ENCODE results near the gene GULP1.

Gene GULP1

GRCh38 chr2:188365058-188365641 lies 73.5 kb downstream of the GULP1 start:
- H3K27ac Mint-ChIP-seq = no peak overlapping the region
- ATAC-seq = no peak
- H3K4me3 Mint-ChIP-seq = no peak overlapping the region

GRCh38 chr2:188367164-188367563 lies 75.5 kb downstream of the GULP1 start:
- DNase-seq = no peak

More at GRCh38 chr2:188365058-188365641, 73.5 kb downstream of the GULP1 start:
- DNase-seq = no peak
- no peaks in the 10 kb centered on the region for H3K9me3 Mint-ChIP-seq
- peaks cover 11% of the 10 kb centered on the region for H3K27me3 Mint-ChIP-seq
- H3K4me1 Mint-ChIP-seq = no peaks in the 10 kb centered on the region

GRCh38 chr2:188369365-188369764 lies 77.7 kb downstream of the GULP1 start:
- Mint-ChIP-seq H3K9me3 (no peaks in the 10 kb centered on the region), H3K4me1 (no peaks in the 10 kb centered on the region), H3K27ac (no peak overlapping the region), H3K4me3 (no peak overlapping the region), H3K27me3 (peaks cover 11% of the 10 kb centered on the region)
- DNase-seq (no peak), ATAC-seq (peak; percentile 65)

More at GRCh38 chr2:188367164-188367563, 75.5 kb downstream of the GULP1 start:
- no peak overlapping the region for H3K4me3 Mint-ChIP-seq
- H3K9me3 Mint-ChIP-seq = no peaks in the 10 kb centered on the region
- ATAC-seq = no peak
- H3K27ac Mint-ChIP-seq = no peak overlapping the region
- no peaks in the 10 kb centered on the region for H3K4me1 Mint-ChIP-seq
- H3K27me3 Mint-ChIP-seq = peaks cover 11% of the 10 kb centered on the region

DNA sequence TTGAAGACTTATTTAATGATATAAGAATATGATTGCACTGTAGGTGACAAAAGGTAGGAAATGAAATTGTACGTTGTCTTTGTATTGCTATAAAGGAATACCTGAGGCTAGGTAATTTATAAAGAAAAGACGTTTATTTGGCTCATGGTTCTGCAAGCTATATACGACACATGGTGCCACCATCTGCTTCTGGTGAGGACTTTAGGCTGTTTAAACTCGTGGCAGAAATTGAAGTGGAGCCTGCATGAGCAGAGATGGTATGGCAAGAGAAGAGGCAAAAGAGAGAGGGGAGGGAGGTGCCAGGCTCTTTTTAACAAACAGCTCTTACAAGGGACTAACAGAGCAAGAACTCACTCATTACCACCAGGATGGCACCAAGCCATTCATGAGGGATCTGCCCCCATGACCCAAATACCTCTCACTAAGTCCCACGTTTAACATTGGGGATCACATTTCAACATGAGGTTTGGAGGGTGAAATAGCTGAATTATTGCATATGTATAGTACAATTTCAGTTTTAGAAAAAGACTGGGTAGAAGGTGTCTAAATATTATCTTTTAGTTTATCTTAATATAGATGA lies 86.8 kb downstream of the GULP1 start:
- no peaks in the 10 kb centered on the region for H3K27me3 Mint-ChIP-seq
- ATAC-seq = no peak
- H3K4me1 Mint-ChIP-seq = no peaks in the 10 kb centered on the region
- no peaks in the 10 kb centered on the region for H3K9me3 Mint-ChIP-seq
- no peak for DNase-seq
- H3K27ac Mint-ChIP-seq = peak overlapping the region in 1 of 2 donors; percentile 40
- H3K4me3 Mint-ChIP-seq = no peak overlapping the region

DNA sequence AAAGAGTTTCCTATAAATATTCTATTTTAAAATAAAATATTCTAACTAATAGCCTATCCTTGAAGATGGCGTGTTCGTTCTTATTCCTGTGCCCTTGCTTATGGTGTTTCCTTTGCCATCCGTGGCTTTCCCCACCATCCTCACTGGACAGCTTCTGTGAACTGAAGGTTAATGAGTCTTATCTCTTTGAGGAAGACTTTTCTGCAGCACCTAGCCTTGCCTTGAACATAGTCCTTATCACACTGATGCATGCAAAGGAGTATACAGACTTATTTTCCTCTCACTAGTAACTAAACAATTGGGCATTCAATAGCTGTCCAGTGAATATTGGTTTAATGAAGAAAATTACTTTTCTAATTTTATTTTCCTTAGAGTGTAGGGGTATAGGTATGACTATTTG lies 88.1 kb downstream of the GULP1 start:
- no peak overlapping the region for H3K4me3 Mint-ChIP-seq
- peaks cover 8% of the 10 kb centered on the region for H3K27me3 Mint-ChIP-seq
- H3K4me1 Mint-ChIP-seq = no peaks in the 10 kb centered on the region
- ATAC-seq (no peak), DNase-seq (no peak)
- H3K27ac Mint-ChIP-seq = no peak overlapping the region
- peaks cover 8 to 9% of the 10 kb centered on the region in 2 donors for H3K9me3 Mint-ChIP-seq

DNA sequence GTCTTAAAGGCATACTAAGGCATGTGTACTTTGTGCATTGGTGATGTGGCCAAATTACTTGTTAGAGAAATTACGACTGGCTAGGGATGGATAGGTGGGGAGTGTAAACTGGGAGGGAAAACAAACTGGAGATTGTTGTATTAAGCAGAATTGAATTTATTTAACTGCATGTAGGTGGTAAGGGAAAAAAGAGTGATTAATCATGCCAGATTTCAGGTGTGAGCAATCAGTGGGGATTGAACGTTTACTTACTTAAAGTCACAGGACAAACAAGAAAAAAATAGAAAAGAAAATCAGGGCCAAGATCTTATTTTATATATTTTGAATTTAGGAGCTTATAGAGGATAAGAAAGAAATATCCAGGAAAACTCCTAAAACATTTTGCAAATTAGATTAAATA lies 88.6 kb downstream of the GULP1 start:
- DNase-seq = no peak
- H3K4me3 Mint-ChIP-seq = no peak overlapping the region
- no peaks in the 10 kb centered on the region for H3K4me1 Mint-ChIP-seq
- H3K27ac Mint-ChIP-seq = no peak overlapping the region
- H3K27me3 Mint-ChIP-seq = peaks cover 8% of the 10 kb centered on the region
- ATAC-seq = no peak
- H3K9me3 Mint-ChIP-seq = peaks cover 8 to 11% of the 10 kb centered on the region in 2 donors

- Mint-ChIP-seq H3K9me3 (peaks cover 11 to 17% of the 10 kb centered on the region in 2 donors), H3K27me3 (peaks cover 8% of the 10 kb centered on the region), H3K4me3 (no peak overlapping the region), H3K4me1 (no peaks in the 10 kb centered on the region), H3K27ac (no peak overlapping the region)
- no peak for DNase-seq
- no peak for ATAC-seq
Measured at GRCh38 chr2:188381614-188382013, 89.9 kb downstream of the GULP1 start.

GRCh38 chr2:188382107-188382506 lies 90.4 kb downstream of the GULP1 start:
- Mint-ChIP-seq H3K4me3 (no peak overlapping the region), H3K27me3 (peaks cover 8% of the 10 kb centered on the region), H3K27ac (no peak overlapping the region), H3K4me1 (no peaks in the 10 kb centered on the region), H3K9me3 (peaks cover 11 to 17% of the 10 kb centered on the region in 2 donors)
- no peak for DNase-seq
- no peak for ATAC-seq

- H3K27ac Mint-ChIP-seq = no peak overlapping the region
- H3K4me1 Mint-ChIP-seq = no peaks in the 10 kb centered on the region
- no peak for ATAC-seq
- H3K27me3 Mint-ChIP-seq = peaks cover 8% of the 10 kb centered on the region
- no peak overlapping the region for H3K4me3 Mint-ChIP-seq
- peaks cover 11 to 17% of the 10 kb centered on the region in 2 donors for H3K9me3 Mint-ChIP-seq
- no peak for DNase-seq
Measured at GRCh38 chr2:188383158-188383557, 91.5 kb downstream of the GULP1 start.

DNA sequence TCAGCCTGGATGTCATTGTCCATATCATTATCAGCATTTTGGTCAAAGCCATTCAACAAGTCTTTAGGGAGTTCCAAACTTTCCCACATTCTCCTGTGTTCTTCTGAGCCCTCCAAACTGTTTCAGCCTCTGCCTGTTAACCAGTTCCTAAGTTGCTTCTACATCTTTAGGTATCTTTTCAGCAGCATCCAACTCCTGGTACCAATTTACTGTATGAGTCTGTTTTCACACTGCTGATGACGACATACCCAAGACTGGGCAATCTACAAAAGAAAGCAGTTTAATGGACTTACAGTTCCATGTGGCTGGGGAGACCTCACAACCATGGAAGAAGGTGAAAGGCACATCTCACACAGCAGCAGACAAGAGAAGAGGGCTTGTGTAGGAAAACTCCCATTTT lies 94.2 kb downstream of the GULP1 start:
- H3K4me3 Mint-ChIP-seq = no peak overlapping the region
- ATAC-seq (no peak), DNase-seq (no peak)
- H3K4me1 Mint-ChIP-seq = no peaks in the 10 kb centered on the region
- peak overlapping the region in 1 of 2 donors; percentile 74 for H3K27ac Mint-ChIP-seq
- H3K9me3 Mint-ChIP-seq = peaks cover 11 to 17% of the 10 kb centered on the region in 2 donors
- peaks cover 8% of the 10 kb centered on the region for H3K27me3 Mint-ChIP-seq

DNA sequence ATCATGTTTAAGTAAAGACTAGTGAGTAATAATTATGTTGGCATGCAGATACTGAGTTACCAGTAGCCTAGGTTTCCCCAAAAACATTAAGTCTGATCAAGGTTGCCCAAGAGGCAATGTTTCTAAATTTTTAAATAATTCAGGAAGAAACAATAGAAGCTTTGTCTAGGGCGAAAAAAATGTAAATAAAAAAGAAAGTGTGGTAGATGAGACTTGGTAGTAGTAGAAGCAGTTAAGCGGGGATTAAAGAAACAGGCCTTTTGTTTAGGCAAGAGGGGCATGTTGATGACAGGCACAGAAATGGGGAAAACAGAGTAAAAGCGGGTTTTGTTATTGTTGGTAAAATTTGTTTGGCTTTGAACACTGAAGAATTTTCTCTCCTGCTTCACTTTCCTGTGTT lies 97.2 kb downstream of the GULP1 start:
- Mint-ChIP-seq H3K4me1 (no peaks in the 10 kb centered on the region), H3K27me3 (peaks cover 8% of the 10 kb centered on the region), H3K27ac (no peak overlapping the region), H3K9me3 (peaks cover 16 to 21% of the 10 kb centered on the region in 2 donors), H3K4me3 (no peak overlapping the region)
- DNase-seq (no peak), ATAC-seq (no peak)

- Mint-ChIP-seq H3K9me3 (peaks cover 0 to 12% of the 10 kb centered on the region in 2 donors), H3K27me3 (no peaks in the 10 kb centered on the region), H3K4me1 (no peaks in the 10 kb centered on the region), H3K4me3 (no peak overlapping the region), H3K27ac (no peak overlapping the region)
- DNase-seq (no peak), ATAC-seq (no peak)
Measured at GRCh38 chr2:188391354-188391753, 99.7 kb downstream of the GULP1 start.

DNA sequence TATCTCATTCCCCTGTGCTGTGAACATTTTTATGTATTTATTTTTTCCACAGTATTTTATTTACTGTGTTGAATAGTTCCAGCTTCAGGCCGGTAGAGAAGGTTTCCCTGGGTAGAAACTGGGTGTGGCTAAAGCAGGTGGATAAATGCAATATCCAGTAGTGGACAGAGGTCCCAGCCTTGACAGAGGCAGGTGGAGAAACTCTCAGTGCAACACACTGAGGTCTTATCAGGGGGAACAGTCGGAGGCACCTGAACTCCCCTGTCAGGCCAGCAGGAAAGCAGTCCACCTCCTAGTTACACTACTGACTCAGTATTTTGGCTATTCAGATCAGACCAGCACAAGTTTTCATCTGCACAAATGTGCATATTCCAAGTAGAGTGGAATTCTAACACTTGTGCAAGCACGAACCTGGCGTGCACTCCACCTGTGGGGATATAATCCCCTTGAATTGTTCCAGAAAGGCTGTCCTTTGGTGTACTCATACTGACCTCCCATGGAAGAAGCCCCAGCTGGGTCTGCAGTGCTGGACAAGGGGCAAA lies 103.3 kb downstream of the GULP1 start:
- ATAC-seq (no peak), DNase-seq (no peak)
- H3K4me3 Mint-ChIP-seq = no peak overlapping the region
- H3K27me3 Mint-ChIP-seq = no peaks in the 10 kb centered on the region
- no peak overlapping the region for H3K27ac Mint-ChIP-seq
- H3K4me1 Mint-ChIP-seq = no peaks in the 10 kb centered on the region
- H3K9me3 Mint-ChIP-seq = peaks cover 0 to 12% of the 10 kb centered on the region in 2 donors

- H3K4me1 Mint-ChIP-seq = no peaks in the 10 kb centered on the region
- H3K27ac Mint-ChIP-seq = no peak overlapping the region
- peaks cover 0 to 12% of the 10 kb centered on the region in 2 donors for H3K9me3 Mint-ChIP-seq
- no peaks in the 10 kb centered on the region for H3K27me3 Mint-ChIP-seq
- no peak overlapping the region for H3K4me3 Mint-ChIP-seq
- ATAC-seq (no peak), DNase-seq (no peak)
Measured at GRCh38 chr2:188395903-188396689, 104.4 kb downstream of the GULP1 start.

DNA sequence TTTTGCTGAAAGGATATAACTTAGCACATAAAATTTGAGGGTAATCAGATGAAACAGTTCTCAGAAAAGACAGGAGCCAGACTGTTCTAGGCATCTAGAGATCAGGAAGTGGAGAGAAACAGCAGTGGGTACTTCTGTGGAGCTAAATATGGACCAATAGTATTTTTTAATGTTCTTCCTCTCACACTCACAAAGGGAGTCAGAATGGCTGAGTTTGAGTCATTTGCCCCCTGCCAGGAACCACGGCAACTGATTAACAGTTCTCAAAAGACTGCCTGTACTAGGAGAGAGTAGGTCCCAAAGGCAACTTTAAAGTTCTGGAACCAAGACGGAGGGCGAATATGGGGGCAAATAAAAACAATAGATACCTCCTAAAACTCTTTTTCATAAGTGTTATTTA lies 107.5 kb downstream of the GULP1 start:
- DNase-seq = no peak
- no peak overlapping the region for H3K27ac Mint-ChIP-seq
- no peaks in the 10 kb centered on the region for H3K9me3 Mint-ChIP-seq
- H3K4me1 Mint-ChIP-seq = no peaks in the 10 kb centered on the region
- ATAC-seq = no peak
- H3K27me3 Mint-ChIP-seq = no peaks in the 10 kb centered on the region
- no peak overlapping the region for H3K4me3 Mint-ChIP-seq

GRCh38 chr2:188403676-188404075 lies 112.0 kb downstream of the GULP1 start:
- no peak overlapping the region for H3K4me3 Mint-ChIP-seq
- H3K27ac Mint-ChIP-seq = no peak overlapping the region

More at GRCh38 chr2:188403676-188404075, 112.0 kb downstream of the GULP1 start:
- no peaks in the 10 kb centered on the region for H3K4me1 Mint-ChIP-seq
- no peak for ATAC-seq
- no peak for DNase-seq
- H3K9me3 Mint-ChIP-seq = peaks cover 6 to 17% of the 10 kb centered on the region in 2 donors
- no peaks in the 10 kb centered on the region for H3K27me3 Mint-ChIP-seq
